PC-3 (cell line): ENCODE results near the gene TMEM139. TPM values are rescaled to one million over a fixed set of nuclear protein-coding genes. Genes with fewer than 3 reads are reported as not detected.

Experiments
- ATAC-seq: fragments of 200-7000 bp; cut with Tn5 transposase; 2 replicates; pipeline ENCODE4 v1.9.1; 2020; ENCODE audit warnings: mild to moderate bottlenecking, moderate library complexity
- BruUV-seq: library from RNA; stranded (reverse); fragments of 400-500 nt; replicated peaks from 2 replicates; lab custom pipeline; 2021; lab: Mats Ljungman, UMichigan
- CTCF ChIA-PET: fragments of 300-600 bp; sonication (Branson Sonifier 250); formaldehyde crosslinking; loops from one replicate; lab custom pipeline; 2022; ENCODE audit warnings: antibody characterized with exemption; lab: Charles Lee
- POLR2A ChIA-PET: fragments of 300-600 bp; sonication (Branson Sonifier 250); formaldehyde crosslinking; loops from one replicate; lab custom pipeline; 2022; ENCODE audit warnings: antibody characterized with exemption; ENCODE audit not compliant: unreplicated experiment; lab: Charles Lee
- DNase-seq: peaks from one replicate; pipeline ENCODE4 v3.0.0-alpha.2; 2015
- H2AFZ ChIP-seq: fragments of 300-600 bp; sonication (generic); 2 replicates; pipeline ENCODE4 v1.6.0; 2016; ENCODE audit warnings: antibody characterized with exemption, low read length
- H3F3A ChIP-seq: fragments of 300-600 bp; sonication (generic); one replicate; pipeline ENCODE4 v1.6.0; 2017; ENCODE audit warnings: antibody characterized with exemption, low read length, control low read depth, mild to moderate bottlenecking; ENCODE audit not compliant: unreplicated experiment
- H3K27ac ChIP-seq: fragments of 300-600 bp; sonication (generic); 2 replicates; pipeline ENCODE4 v1.5.1; 2016; ENCODE audit warnings: mild to moderate bottlenecking, low read length
- H3K27me3 ChIP-seq: fragments of 300-600 bp; sonication (generic); 2 replicates; pipeline ENCODE4 v1.6.1; 2016; ENCODE audit warnings: low read length, mixed read lengths
- H3K36me3 ChIP-seq: fragments of 300-600 bp; sonication (generic); 2 replicates; pipeline ENCODE4 v1.6.1; 2016; ENCODE audit warnings: low read depth, mixed run types, low read length, mixed read lengths
- H3K4me1 ChIP-seq: fragments of 300-600 bp; sonication (generic); 2 replicates; pipeline ENCODE4 v1.5.1; 2016; ENCODE audit warnings: low read length; ENCODE audit not compliant: insufficient read depth
- H3K4me2 ChIP-seq: fragments of 300-600 bp; sonication (generic); 2 replicates; pipeline ENCODE4 v1.6.0; 2016; ENCODE audit warnings: low read length
- H3K4me3 ChIP-seq: fragments of 300-600 bp; sonication (generic); 2 replicates; pipeline ENCODE4 v1.5.1; 2016; ENCODE audit warnings: mild to moderate bottlenecking, low read length, mixed read lengths
- H3K79me2 ChIP-seq: fragments of 300-600 bp; sonication (generic); 2 replicates; pipeline ENCODE4 v1.6.1; 2017; ENCODE audit warnings: low read length, mixed read lengths
- H3K9ac ChIP-seq: fragments of 300-600 bp; sonication (generic); 2 replicates; pipeline ENCODE4 v1.6.0; 2016; ENCODE audit warnings: mild to moderate bottlenecking, low read length
- H3K9me2 ChIP-seq: fragments of 300-600 bp; sonication (generic); replicated peaks from 2 replicates; pipeline ENCODE4 v1.6.1; 2016; ENCODE audit warnings: mixed run types, low read length, mixed read lengths
- H3K9me3 ChIP-seq: fragments of 300-600 bp; sonication (generic); 2 replicates; pipeline ENCODE4 v1.6.1; 2016; ENCODE audit warnings: low read length, mixed read lengths
- H4K20me1 ChIP-seq: fragments of 300-600 bp; sonication (generic); 2 replicates; pipeline ENCODE4 v1.6.1; 2016; ENCODE audit warnings: low read length, mixed read lengths
- CTCF ChIP-seq: fragments of 300-600 bp; sonication (generic); conservative IDR thresholded peaks from 2 replicates; pipeline ENCODE4 v1.5.1; 2017; ENCODE audit warnings: antibody characterized with exemption, low read depth, mild to moderate bottlenecking, low read length
- EZH2 ChIP-seq: fragments of 300-600 bp; sonication (generic); IDR thresholded peaks from one replicate; pipeline ENCODE4 v1.6.1; 2017; ENCODE audit warnings: antibody characterized with exemption, mild to moderate bottlenecking, low read length; ENCODE audit not compliant: unreplicated experiment
- EZH2phosphoT487 ChIP-seq: fragments of 300-600 bp; sonication (generic); IDR thresholded peaks from 2 replicates; pipeline ENCODE4 v1.6.1; 2018; ENCODE audit warnings: mild to moderate bottlenecking, antibody characterized with exemption, low read length, borderline replicate concordance
- intact Hi-C: fragments of 100-400 bp; cut with micrococcal nuclease; formaldehyde crosslinking; loops from 2 replicates; pipeline ENCODE4 v1.9.0; 2023
- total RNA-seq: library from RNA; depleted of rRNA; stranded (reverse); fragments of >200 nt; gene quantifications from 2 replicates; pipeline ENCODE4 v1.2.3, GENCODE V29; 2014

TMEM139 gene
- total RNA-seq, 1 experiment from 2014 or later = 5.2 TPM

- DNase-seq (no peak), ATAC-seq (no peak)
- no peaks in the 10 kb centered on the region for H3K9me3 ChIP-seq
- H3K4me3 ChIP-seq = no peak overlapping the region
- no peaks in the 10 kb centered on the region for H4K20me1 ChIP-seq
- no peaks in the 10 kb centered on the region for H3K9me2 ChIP-seq
- no peaks in the 10 kb centered on the region for H3K27me3 ChIP-seq
- H3F3A ChIP-seq = no peaks in the 10 kb centered on the region
- H2AFZ ChIP-seq = no peak overlapping the region
- ChIA-PET POLR2A (no interaction called here), CTCF (no interaction called here)
- BruUV-seq = no TSS peak
- H3K9ac ChIP-seq = no peak overlapping the region
- H3K79me2 ChIP-seq = no peaks in the 10 kb centered on the region
- intact Hi-C loops = no loop called here
- H3K4me2 ChIP-seq = no peak overlapping the region
- no peak overlapping the region for H3K27ac ChIP-seq
- peaks cover 16% of the 10 kb centered on the region for H3K4me1 ChIP-seq
- TF ChIP-seq EZH2phosphoT487 (no peak), EZH2 (no peak), CTCF (no peak)
- no peaks in the 10 kb centered on the region for H3K36me3 ChIP-seq
These were observed 32.8 kb upstream of the TMEM139 start for GRCh38 chr7:143252006-143252405.

GRCh38 chr7:143255564-143255963 lies 29.2 kb upstream of the TMEM139 start:
- Histone ChIP-seq H3K36me3 (no peaks in the 10 kb centered on the region), H4K20me1 (no peaks in the 10 kb centered on the region), H3K27me3 (no peaks in the 10 kb centered on the region), H3K4me3 (no peak overlapping the region), H3F3A (no peaks in the 10 kb centered on the region), H3K27ac (no peak overlapping the region), H3K4me1 (peaks cover 38% of the 10 kb centered on the region), H2AFZ (no peak overlapping the region), H3K9me3 (no peaks in the 10 kb centered on the region), H3K9ac (no peak overlapping the region), H3K9me2 (no peaks in the 10 kb centered on the region), H3K79me2 (no peaks in the 10 kb centered on the region), H3K4me2 (no peak overlapping the region)
- ChIA-PET CTCF (interaction anchor here (0.5 to 0.6 kb wide), 2 partner anchors 15 to 45 kb away, joined by 3 read pairs; no protein-coding TSS in a partner anchor), POLR2A (no interaction called here)
- intact Hi-C loops = no loop called here
- no TSS peak for BruUV-seq
- TF ChIP-seq CTCF = no peak
- no peak for TF ChIP-seq EZH2phosphoT487
- TF ChIP-seq EZH2 = no peak
- no peak for DNase-seq
- no peak for ATAC-seq

GRCh38 chr7:143256325-143256724 lies 28.4 kb upstream of the TMEM139 start:
- Histone ChIP-seq H3K4me2 (no peak overlapping the region), H3K9me2 (no peaks in the 10 kb centered on the region), H2AFZ (no peak overlapping the region), H3K4me3 (no peak overlapping the region), H3F3A (no peaks in the 10 kb centered on the region), H3K9me3 (no peaks in the 10 kb centered on the region), H3K36me3 (no peaks in the 10 kb centered on the region), H3K27ac (no peak overlapping the region), H4K20me1 (no peaks in the 10 kb centered on the region), H3K27me3 (no peaks in the 10 kb centered on the region), H3K9ac (no peak overlapping the region), H3K4me1 (peaks cover 38% of the 10 kb centered on the region), H3K79me2 (no peaks in the 10 kb centered on the region)
- POLR2A ChIA-PET = no interaction called here
- TF ChIP-seq EZH2phosphoT487 (no peak), CTCF (no peak), EZH2 (no peak)
- CTCF ChIA-PET = no interaction called here
- ATAC-seq (no peak), DNase-seq (no peak)
- intact Hi-C loops = loop anchor here (2.0 kb wide), 1 partner anchor 16 kb away; no protein-coding TSS in a partner anchor
- BruUV-seq = no TSS peak
